ENCODE results near the gene PARD3B. TPM values are rescaled to one million over a fixed set of nuclear protein-coding genes. Genes with fewer than 3 reads are reported as not detected.

The PARD3B gene
- total RNA-seq, 4 donors from 2014 or later = 6.5 to 17.3 (median 12.7) TPM

GRCh38 chr2:205070889-205071288 is 525.6 kb downstream of the PARD3B start:
- intact Hi-C loops (cut with DNase I; ENCODE audit: low total_unique reads) = no loop called here
- 96 to 97% methylated on average over 1 of the region's 1 CpG for WGBS, 2 donors
- no peak for DNase-seq (ENCODE audit: low spot score in 2 of 2)
- TF ChIP-seq CTCF (IDR thresholded peaks at IDR 0.05) (no peak), POLR2A (IDR thresholded peaks at IDR 0.05) (no peak)
- H3K4me3 ChIP-seq (ENCODE audit: low read depth, poor library complexity, severe bottlenecking) = no peak overlapping the region

- TF ChIP-seq POLR2A (IDR thresholded peaks at IDR 0.05) (no peak), CTCF (IDR thresholded peaks at IDR 0.05) (no peak)
- no peak overlapping the region for H3K4me3 ChIP-seq (ENCODE audit: low read depth, poor library complexity, severe bottlenecking)
- intact Hi-C loops (cut with DNase I; ENCODE audit: low total_unique reads) = no loop called here
- 71 to 76% methylated on average over 2 of the region's 2 CpGs for WGBS, 2 donors
- no peak for DNase-seq (ENCODE audit: low spot score in 2 of 2)
These were observed 528.3 kb downstream of the PARD3B start for GRCh38 chr2:205073433-205074020.

- 97 to 100% methylated on average over 3 of the region's 3 CpGs for WGBS, 2 donors
- intact Hi-C loops (cut with DNase I; ENCODE audit: low total_unique reads) = no loop called here
- TF ChIP-seq POLR2A (IDR thresholded peaks at IDR 0.05) = no peak
- no peak for TF ChIP-seq CTCF (IDR thresholded peaks at IDR 0.05)
- H3K4me3 ChIP-seq (ENCODE audit: low read depth, poor library complexity, severe bottlenecking) = no peak overlapping the region
- no peak for DNase-seq (ENCODE audit: low spot score in 2 of 2)
These were observed 531.1 kb downstream of the PARD3B start for GRCh38 chr2:205076405-205076804.

- no peak for DNase-seq (ENCODE audit: low spot score in 2 of 2)
- H3K4me3 ChIP-seq (ENCODE audit: low read depth, poor library complexity, severe bottlenecking) = no peak overlapping the region
- TF ChIP-seq CTCF (IDR thresholded peaks at IDR 0.05) = no peak
- no peak for TF ChIP-seq POLR2A (IDR thresholded peaks at IDR 0.05)
- intact Hi-C loops (cut with DNase I; ENCODE audit: low total_unique reads) = no loop called here
- WGBS, 2 donors = 72 to 87% methylated on average over 3 of the region's 3 CpGs
These were observed 531.9 kb downstream of the PARD3B start for GRCh38 chr2:205077159-205077558.

- 93 to 95% methylated on average over 6 of the region's 6 CpGs for WGBS, 2 donors
- DNase-seq (ENCODE audit: low spot score in 2 of 2) = no peak
- TF ChIP-seq CTCF (IDR thresholded peaks at IDR 0.05) = no peak
- no peak for TF ChIP-seq POLR2A (IDR thresholded peaks at IDR 0.05)
- intact Hi-C loops (cut with DNase I; ENCODE audit: low total_unique reads) = no loop called here
- no peak overlapping the region for H3K4me3 ChIP-seq (ENCODE audit: low read depth, poor library complexity, severe bottlenecking)
These were observed 533.5 kb downstream of the PARD3B start for GRCh38 chr2:205078762-205079161.

- no peak for DNase-seq (ENCODE audit: low spot score in 2 of 2)
- no peak overlapping the region for H3K4me3 ChIP-seq (ENCODE audit: low read depth, poor library complexity, severe bottlenecking)
- WGBS, 2 donors = 94 to 95% methylated on average over 3 of the region's 3 CpGs
- intact Hi-C loops (cut with DNase I; ENCODE audit: low total_unique reads) = no loop called here
- TF ChIP-seq POLR2A (IDR thresholded peaks at IDR 0.05) = no peak
- TF ChIP-seq CTCF (IDR thresholded peaks at IDR 0.05) = no peak
These were observed 533.9 kb downstream of the PARD3B start for GRCh38 chr2:205079173-205079572.

All from lower leg skin (tissue), 4 donors.